Tibial nerve (tissue), 4 donors: ENCODE data around the gene DHX30.

ENCODE experiments used
- CTCF ChIP-seq, 5 experiments: fragments of 200-600 bp in 3 of 5; fragments of 450-650 bp in 2 of 5; sonication (generic) in 3 of 5; IDR thresholded peaks; one replicate each; pipeline ENCODE4 v1.5.1; 2016 to 2019; ENCODE audit warnings: antibody characterized with exemption in 5 of 5, mild to moderate bottlenecking in 3 of 5, moderate library complexity in 2 of 5
- EP300 ChIP-seq, 2 donors: sonication (generic); formaldehyde crosslinking; IDR thresholded peaks; one replicate each; pipeline ENCODE4 v1.6.1; 2017; ENCODE audit warnings: antibody characterized with exemption in 2 of 2, mild to moderate bottlenecking in 1 of 2
- POLR2A ChIP-seq, 2 donors: fragments of 450-650 bp; IDR thresholded peaks; one replicate each; pipeline ENCODE4 v1.6.1; 2017; ENCODE audit warnings: antibody characterized with exemption in 2 of 2, mild to moderate bottlenecking in 2 of 2, moderate library complexity in 2 of 2

DNA sequence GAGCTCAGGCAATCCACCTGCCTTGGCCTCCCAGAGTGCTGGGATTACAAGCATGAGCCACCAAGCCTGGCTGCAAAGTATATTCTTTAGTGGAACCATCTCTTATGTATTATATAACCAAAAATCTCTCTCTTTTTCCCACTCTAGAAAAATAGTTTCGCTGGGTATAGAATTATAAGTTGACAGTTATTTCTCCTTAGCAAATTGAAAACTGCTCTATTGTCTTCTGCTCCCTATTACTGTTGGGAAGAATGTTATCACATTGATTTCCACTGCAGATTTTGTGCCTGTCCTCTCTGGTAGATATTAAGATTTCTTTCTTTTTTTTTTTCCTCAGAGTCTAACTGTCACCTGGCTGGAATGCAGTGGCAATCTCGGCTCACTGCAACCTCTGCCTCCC lies 10.2 kb upstream of the DHX30 start:
- TF ChIP-seq CTCF (IDR thresholded peaks at IDR 0.05) (no peak), POLR2A (IDR thresholded peaks at IDR 0.05) (no peak), EP300 (IDR thresholded peaks at IDR 0.05) (no peak)
